ENCODE data around the gene EYA2. TPM values are rescaled to one million over a fixed set of nuclear protein-coding genes. Genes with fewer than 3 reads are reported as not detected.

EYA2 gene
- total RNA-seq (ENCODE audit: low replicate concordance) = 0.57 and 1.6 TPM in 2 replicates

DNA sequence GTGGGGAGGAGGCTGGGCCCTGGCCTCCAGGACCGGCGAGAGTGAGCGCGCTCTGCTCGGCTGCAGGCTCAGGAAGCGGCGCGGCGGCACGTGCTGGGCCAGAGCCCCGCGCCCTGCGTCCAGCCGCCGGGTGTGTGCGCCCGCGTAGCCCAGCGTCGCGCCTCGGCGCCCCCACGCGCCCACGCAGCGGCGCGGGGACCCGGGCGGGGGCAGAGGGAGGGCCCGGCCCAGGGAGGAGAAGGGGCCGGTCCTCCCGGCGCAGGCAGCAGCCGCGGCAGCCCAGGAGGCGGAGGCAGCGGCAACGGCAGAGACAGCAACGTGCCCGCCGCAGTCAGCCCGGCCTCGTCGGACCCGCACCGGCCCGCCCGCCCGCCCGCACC, at the start of gene EYA2:
Gene EYA2 (plus strand): TSS at position 265 of the 380 bp plus-strand sequence. CDS start 95,168 bp downstream, outside the sequence.
- no peak for DNase-seq (ENCODE audit: low read depth)

GRCh38 chr20:46844965-46845364, 49.7 kb upstream of the EYA2 start:
- no peak overlapping the region for H3K4me3 ChIP-seq (ENCODE audit: low read depth, low read length)
- TF ChIP-seq, protein P1, sequence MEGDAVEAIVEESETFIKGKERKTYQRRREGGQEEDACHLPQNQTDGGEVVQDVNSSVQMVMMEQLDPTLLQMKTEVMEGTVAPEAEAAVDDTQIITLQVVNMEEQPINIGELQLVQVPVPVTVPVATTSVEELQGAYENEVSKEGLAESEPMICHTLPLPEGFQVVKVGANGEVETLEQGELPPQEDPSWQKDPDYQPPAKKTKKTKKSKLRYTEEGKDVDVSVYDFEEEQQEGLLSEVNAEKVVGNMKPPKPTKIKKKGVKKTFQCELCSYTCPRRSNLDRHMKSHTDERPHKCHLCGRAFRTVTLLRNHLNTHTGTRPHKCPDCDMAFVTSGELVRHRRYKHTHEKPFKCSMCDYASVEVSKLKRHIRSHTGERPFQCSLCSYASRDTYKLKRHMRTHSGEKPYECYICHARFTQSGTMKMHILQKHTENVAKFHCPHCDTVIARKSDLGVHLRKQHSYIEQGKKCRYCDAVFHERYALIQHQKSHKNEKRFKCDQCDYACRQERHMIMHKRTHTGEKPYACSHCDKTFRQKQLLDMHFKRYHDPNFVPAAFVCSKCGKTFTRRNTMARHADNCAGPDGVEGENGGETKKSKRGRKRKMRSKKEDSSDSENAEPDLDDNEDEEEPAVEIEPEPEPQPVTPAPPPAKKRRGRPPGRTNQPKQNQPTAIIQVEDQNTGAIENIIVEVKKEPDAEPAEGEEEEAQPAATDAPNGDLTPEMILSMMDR (IDR thresholded peaks at IDR 0.05; ENCODE audit: insufficient read depth, low read length) = no peak
- DNase-seq (ENCODE audit: low read depth) = no peak

More for the DNA sequence above, at the start of gene EYA2:
- TF ChIP-seq, protein P1 (IDR thresholded peaks at IDR 0.05; ENCODE audit: insufficient read depth, low read length) = no peak
- peak within 1 kb of the TSS; percentile 22 for H3K4me3 ChIP-seq (ENCODE audit: low read depth, low read length)

- no peak overlapping the region for H3K4me3 ChIP-seq (ENCODE audit: low read depth, low read length)
- no peak for DNase-seq (ENCODE audit: low read depth)
- TF ChIP-seq, protein P1 (IDR thresholded peaks at IDR 0.05; ENCODE audit: insufficient read depth, low read length) = no peak
These were observed 45.4 kb upstream of the EYA2 start for GRCh38 chr20:46849269-46849668.

GRCh38 chr20:46849751-46850150, 44.9 kb upstream of the EYA2 start:
- DNase-seq (ENCODE audit: low read depth) = no peak
- TF ChIP-seq, protein P1 (IDR thresholded peaks at IDR 0.05; ENCODE audit: insufficient read depth, low read length) = no peak
- no peak overlapping the region for H3K4me3 ChIP-seq (ENCODE audit: low read depth, low read length)

GRCh38 chr20:46850416-46850815, 44.2 kb upstream of the EYA2 start:
- H3K4me3 ChIP-seq (ENCODE audit: low read depth, low read length) = no peak overlapping the region
- DNase-seq (ENCODE audit: low read depth) = no peak
- TF ChIP-seq, protein P1 (IDR thresholded peaks at IDR 0.05; ENCODE audit: insufficient read depth, low read length) = no peak

GRCh38 chr20:46850896-46851295, 43.7 kb upstream of the EYA2 start:
- DNase-seq (ENCODE audit: low read depth) = no peak
- TF ChIP-seq, protein P1 (IDR thresholded peaks at IDR 0.05; ENCODE audit: insufficient read depth, low read length) = no peak
- no peak overlapping the region for H3K4me3 ChIP-seq (ENCODE audit: low read depth, low read length)

- TF ChIP-seq, protein P1 (IDR thresholded peaks at IDR 0.05; ENCODE audit: insufficient read depth, low read length) = no peak
- DNase-seq (ENCODE audit: low read depth) = no peak
- H3K4me3 ChIP-seq (ENCODE audit: low read depth, low read length) = no peak overlapping the region
These were observed 42.9 kb upstream of the EYA2 start for GRCh38 chr20:46851746-46852145.

All from fibroblast of the aortic adventitia (primary cell).